NCI-H1694 (cell line): ENCODE data around the gene PRDM9.
"Not testable (repeated sequence)": the region's sequence is repeated elsewhere in the genome, so short reads cannot be mapped to it uniquely, and the experiment has no call there.

ENCODE experiments used
- DNase-seq: peaks from one replicate; lab custom pipeline; 2025; lab: John Stamatoyannopoulos, UW

PRDM9 gene

DNA sequence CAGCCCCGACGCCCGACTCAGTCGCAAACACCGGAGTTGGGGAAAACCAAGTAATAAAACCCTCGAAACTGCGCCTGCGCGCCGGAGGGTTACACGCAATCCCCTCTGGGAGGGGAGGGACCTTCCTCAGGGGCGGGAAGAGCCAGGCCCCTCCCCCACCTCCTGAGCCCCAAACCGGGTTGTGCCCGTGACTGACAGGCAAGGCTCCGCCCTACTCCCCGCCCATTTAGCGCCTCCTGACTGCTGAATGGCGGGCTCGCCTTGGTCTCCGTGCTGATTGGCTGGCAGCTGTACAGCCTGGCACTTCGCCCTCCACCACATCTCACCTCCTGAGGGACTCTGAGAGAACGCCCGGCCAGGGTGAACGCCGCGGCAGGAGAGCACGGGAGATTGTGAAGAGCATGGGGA, at the start of gene PRDM9:
TSS of gene PRDM9 (plus strand) at position 332 of the 408 bp plus-strand sequence. CDS start 1,425 bp downstream, outside the sequence.
- DNase-seq: no peak

GRCh38 chr5:23457780-23458179, 49.6 kb upstream of the PRDM9 start:
- no peak for DNase-seq

DNA sequence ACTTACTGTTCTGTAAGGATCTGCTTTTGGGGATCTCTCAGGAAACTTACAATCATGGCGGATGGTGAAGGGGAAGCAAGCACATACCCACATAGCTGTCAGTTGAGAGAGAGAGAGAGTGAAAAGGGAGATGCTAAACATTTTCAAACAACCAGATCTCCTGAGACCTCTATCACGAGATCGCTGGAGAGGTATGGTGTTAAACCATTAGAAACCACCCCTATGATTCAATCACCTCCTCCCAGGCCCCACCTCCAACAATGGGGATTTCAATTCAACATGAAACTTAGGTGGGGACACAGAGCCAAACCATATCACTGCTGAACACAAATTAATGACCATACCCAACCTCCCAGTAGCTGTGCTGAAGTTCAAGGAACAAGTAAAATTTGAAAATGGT, 48.2 kb upstream of the PRDM9 start:
- no peak for DNase-seq

GRCh38 chr5:23461576-23461975, 45.8 kb upstream of the PRDM9 start:
- DNase-seq: no peak

DNA sequence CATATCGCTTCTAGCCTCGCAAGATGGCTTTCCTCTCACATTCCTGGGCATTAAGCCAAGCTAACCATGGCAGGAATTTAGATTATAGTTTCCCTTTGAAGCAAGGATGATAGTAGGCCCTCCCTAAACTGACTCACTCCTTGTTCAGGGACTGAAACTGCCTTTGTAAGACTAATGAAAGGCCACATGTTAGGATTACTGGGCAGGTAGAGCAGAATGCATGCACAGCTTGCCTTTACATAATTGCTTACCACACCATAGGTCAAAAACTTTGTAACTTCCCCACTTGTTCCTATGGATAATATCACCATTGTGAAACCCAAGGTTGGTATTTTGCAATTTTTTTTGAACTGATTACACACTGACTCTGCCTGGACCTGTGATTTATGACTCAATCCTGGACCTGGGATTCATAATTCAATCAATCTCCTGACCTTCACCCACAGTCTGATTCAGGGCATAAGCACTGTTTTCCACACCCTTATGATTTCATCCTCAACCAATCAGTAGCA, 41.0 kb upstream of the PRDM9 start:
- no peak for DNase-seq

DNA sequence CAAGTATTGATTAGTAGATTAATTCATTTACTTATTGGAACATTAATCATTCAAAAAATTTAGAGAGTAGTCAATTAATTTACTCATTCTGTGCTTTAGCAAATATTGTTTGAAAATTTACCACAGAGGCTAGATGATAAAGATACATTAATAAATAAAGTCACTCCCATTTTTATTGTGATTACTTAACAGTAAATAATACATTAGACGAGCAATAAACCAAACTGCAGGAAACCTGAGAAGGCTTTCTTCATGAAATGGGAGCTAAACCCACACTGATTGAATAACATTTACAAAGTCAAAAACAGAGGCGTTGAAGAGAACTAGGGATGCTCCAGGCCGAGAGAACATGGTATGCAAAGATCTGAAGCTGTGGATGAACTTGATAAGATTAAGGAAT, 38.8 kb upstream of the PRDM9 start:
- no peak for DNase-seq

GRCh38 chr5:23473915-23474314, 33.5 kb upstream of the PRDM9 start:
- DNase-seq: no peak

DNA sequence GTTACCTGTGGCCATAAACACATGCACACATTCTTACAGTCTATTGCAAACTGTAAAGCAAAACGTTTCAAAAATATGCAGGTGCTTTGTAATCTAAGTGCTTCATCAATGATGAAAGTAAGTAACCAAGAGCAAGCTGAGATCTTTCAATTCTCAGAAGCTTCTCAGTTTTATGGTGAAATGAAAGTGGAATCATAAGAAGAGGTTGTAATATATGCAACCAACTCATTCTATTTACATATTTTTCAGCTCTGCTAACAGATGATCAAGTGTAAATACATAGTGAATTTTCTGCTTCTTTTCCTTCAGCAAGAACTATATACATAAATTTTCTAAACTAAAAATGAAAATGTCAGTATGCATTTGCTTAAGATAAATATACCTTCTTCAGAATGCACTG, 33.1 kb upstream of the PRDM9 start:
- no peak for DNase-seq

DNA sequence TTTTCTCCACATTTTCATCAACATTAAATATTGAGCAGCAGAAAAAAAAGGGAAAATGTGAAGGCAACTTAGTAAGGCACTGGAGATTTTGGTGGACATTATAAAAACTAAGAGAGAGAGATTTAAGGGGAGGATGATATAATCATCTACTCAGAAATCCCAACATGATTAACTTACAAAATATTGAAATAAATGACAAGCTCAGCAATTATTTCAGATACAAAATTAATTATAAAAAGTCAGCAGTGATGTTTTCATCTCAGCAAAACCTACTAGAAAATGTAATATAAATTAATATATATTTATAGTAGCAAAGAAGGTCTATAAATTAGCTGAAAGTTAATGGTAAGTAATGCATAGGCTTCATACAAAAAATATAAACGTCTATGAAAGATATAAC, 30.8 kb upstream of the PRDM9 start:
- no peak for DNase-seq

GRCh38 chr5:23482642-23483041, 24.8 kb upstream of the PRDM9 start:
- DNase-seq: no peak

DNA sequence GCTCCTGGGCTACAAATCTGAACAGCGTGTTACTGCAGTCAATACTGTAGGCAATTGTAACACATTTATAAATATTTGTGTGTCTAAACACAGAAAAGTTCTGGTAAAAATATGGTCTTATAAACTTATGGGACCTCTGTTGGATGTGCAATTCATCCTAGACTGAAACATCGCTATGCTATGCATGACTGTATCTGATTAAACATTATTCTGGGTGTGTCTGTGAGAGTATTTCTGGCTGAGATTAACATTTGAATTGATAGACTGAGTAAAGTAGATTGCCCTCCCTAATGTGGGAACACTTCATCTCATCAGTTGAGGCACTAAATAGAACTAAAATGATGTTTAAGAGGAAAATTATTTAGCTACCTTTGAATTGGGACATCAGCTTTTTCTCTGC, 24.3 kb upstream of the PRDM9 start:
- no peak for DNase-seq

DNA sequence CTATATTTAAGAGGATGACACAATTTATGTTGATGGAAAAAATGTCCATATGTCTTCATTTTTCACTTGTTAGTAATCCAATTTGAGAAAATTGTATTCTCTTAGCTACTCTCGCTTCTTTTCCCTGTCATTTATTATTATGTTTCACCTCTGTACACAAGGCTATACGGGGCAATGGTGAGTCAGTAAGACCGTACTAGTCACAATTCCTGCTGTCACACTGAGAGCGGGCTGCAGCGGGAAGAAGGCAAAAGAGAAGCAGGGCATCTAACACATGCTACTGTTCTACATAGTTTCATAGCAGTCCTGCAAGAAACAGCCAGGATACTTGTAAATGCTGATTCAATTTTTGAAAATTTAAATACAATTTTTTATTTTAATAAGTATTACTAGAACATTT, 23.3 kb upstream of the PRDM9 start:
- no peak for DNase-seq

DNA sequence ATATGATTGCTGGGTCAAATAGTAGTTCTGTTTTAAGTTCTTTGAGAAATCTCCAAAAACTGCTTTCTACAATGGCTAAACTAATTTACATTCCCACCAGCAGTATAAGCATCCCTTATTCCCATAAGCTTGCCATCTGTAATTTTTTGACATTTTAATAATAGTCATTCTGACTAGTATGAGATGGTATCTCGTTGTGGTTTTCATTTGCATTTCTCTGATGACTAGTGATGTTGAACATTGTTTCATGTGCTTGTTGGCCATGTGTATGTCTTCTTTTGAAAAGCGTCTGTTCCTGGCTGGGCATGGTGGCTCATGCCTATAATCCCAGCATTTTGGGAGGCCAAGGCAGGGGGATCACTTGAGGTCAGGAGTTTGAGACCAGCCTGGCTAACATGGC, 21.2 kb upstream of the PRDM9 start:
- DNase-seq: not testable (repeated sequence)

DNA sequence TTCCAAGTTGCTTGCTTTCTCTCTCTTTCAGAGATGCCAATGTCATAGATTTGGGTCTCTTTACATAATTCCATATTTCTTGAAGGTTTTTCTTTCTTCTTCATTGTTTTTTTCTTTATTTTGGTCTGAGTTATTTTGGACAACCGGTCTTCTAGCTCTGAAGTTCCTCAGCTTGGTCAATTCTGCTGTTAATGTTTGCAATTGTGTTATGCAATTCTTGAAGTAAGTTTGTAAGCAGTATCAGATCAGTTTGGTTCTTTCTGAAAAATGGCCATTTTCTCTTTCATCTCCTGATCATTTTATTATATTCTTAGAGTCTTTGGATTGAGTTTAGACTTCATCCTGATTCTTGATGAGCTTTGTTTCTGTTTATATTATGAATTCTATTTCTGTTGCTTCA, 16.4 kb upstream of the PRDM9 start:
- no peak for DNase-seq

DNA sequence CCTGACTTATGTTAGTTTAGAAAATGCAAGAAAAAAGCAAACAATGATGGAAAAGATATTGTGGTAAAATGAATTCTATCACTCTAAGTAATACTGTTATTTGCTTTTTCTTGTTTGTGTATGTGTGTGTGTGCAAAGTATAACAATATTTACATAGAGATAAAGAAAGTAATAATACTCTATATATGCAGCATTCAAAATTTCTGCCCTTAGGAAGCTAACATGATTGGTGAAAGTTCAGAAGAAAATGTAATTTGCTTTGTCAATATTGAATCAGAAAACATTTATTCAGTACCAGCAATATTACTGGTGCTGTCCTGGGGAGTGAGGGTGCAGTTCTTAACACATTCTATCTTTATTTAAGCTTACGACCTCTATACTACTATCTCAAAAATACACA, 12.9 kb upstream of the PRDM9 start:
- DNase-seq: no peak

DNA sequence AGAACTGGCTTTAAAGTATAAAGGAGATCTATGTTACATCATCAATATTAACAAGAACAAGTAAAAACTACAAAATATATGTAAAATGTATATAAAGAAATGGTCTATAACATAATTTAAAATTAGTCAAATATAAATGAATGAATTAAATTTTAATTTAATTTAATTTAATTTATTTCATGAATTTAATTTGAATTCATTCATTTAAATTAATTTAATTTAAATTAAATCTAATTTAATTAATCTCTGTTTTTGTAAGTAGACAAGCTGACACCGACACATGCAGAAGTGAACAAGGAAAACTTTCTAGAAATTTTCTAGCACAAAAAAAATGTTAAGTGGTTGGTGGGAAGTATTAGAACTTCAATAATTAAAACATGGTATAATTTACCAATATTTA, 10.8 kb upstream of the PRDM9 start:
- DNase-seq: no peak

DNA sequence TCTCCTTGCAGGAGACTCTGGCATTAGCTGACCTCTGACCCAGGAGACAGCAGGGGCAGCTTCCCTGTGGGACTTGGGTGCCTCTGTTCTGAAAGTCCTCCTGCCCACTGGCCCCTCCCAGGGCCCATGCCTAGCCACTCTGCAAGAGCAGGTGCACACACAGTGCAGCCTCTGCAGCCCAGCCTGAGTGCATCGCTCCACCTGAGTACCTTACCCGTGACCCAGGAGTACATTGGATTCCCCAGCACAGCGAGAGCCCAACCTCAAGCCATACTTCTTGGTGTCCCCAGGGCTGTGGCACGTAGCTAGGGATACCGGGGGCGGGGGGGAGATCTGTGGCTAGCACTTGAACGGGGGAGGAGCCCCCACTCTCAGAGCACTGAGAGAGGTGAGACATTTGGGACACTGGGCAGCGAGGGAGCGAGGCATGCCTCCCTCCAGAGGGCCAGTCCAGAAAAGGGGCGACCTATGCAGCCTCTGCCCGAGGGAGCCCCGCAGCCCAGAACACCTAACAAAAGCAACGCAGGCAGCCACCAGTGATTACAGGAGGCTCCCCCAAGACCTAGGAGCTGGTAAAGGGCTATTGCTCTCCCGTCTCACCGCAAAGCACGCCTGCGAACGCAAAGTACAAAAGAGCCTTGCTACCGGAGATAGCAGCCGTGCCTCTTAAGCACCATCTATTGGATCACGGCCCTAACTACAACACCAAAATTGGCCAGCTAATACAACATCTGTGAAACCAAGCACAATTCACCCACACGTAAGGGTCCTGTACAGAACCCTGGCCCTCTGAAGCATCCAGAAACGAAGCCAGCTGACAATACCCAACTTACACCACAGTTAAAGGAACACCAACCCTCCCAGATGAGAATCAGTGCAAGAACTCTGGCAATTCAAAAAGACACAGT, 826 bp upstream of the PRDM9 start:
- no peak for DNase-seq

- DNase-seq: not testable (repeated sequence)
Observed at GRCh38 chr5:23510434-23510833, 3.0 kb downstream of the PRDM9 start.

GRCh38 chr5:23522553-23522952, 15.1 kb downstream of the PRDM9 start:
- no peak for DNase-seq

DNA sequence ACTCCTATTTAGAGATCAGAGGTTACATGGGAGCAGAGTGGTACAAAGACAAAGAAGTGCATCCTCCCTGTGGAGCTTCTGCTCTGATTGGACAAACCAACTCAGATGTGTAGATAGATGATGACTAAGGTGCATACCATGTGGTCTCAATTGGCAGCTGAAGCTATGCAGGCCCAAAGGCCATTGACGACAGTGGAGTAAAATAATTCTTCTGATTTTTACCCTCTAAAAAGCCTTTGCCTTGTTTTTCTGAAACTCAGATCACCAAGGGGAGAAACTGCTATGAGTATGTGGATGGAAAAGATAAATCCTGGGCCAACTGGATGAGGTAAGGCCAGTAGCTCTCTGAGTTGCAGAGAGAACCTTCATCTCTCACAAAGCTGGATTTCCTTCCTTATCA, 15.6 kb downstream of the PRDM9 start:
- no peak for DNase-seq

- DNase-seq: no peak
Observed at GRCh38 chr5:23523998-23524397, 16.6 kb downstream of the PRDM9 start.

DNA sequence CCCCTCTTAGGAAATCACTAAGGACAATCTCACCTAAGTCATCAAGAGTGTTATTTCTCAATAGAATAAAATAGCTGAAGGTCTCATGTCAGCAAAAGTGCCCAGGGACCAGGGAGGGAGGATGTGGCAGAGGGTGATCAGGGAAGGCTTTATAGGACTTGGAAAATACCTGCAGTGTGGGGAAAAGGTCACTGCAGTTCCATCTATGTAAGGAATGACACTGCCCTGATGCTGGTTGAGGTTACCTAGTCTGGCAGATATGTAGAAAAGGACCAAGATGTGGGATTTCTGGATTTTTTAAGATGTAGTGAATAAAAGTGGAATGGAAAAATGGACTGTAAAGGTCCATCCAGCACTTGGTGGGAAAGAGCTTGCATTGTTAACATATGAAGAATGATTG, 18.3 kb downstream of the PRDM9 start:
- DNase-seq: no peak

- not testable (repeated sequence) for DNase-seq
Observed at GRCh38 chr5:23526616-23527015, 19.2 kb downstream of the PRDM9 start.
